ENCODE measurements around the gene TEX52.
"Not testable (repeated sequence)": the region's sequence is repeated elsewhere in the genome, so short reads cannot be mapped to it uniquely, and the experiment has no call there.

The TEX52 gene

GRCh38 chr12:2876431-2877046 is 19.7 kb upstream of the TEX52 start:
- in situ Hi-C loops (cut with HindIII; ENCODE audit: low pct_ligation_motif_present, low pct_unique_long_range_greater_than_20kb, low sequenced_read_pairs): no loop called here
- DNase-seq: peak; percentile 63

GRCh38 chr12:2868986-2869632 is 12.3 kb upstream of the TEX52 start:
- DNase-seq; in situ Hi-C loops (cut with HindIII; ENCODE audit: low pct_ligation_motif_present, low pct_unique_long_range_greater_than_20kb, low sequenced_read_pairs): not testable (repeated sequence)

- in situ Hi-C loops (cut with HindIII; ENCODE audit: low pct_ligation_motif_present, low pct_unique_long_range_greater_than_20kb, low sequenced_read_pairs): no loop called here
- DNase-seq: no peak
Observed at GRCh38 chr12:2864198-2864597, 7.4 kb upstream of the TEX52 start.

- DNase-seq; in situ Hi-C loops (cut with HindIII; ENCODE audit: low pct_ligation_motif_present, low pct_unique_long_range_greater_than_20kb, low sequenced_read_pairs): not testable (repeated sequence)
Observed at GRCh38 chr12:2863402-2863801, 6.6 kb upstream of the TEX52 start.

GRCh38 chr12:2862876-2863275 is 6.0 kb upstream of the TEX52 start:
- in situ Hi-C loops (cut with HindIII; ENCODE audit: low pct_ligation_motif_present, low pct_unique_long_range_greater_than_20kb, low sequenced_read_pairs): no loop called here
- DNase-seq: no peak

- no peak for DNase-seq
- in situ Hi-C loops (cut with HindIII; ENCODE audit: low pct_ligation_motif_present, low pct_unique_long_range_greater_than_20kb, low sequenced_read_pairs): no loop called here
Observed at GRCh38 chr12:2860170-2860569, 3.3 kb upstream of the TEX52 start.

- in situ Hi-C loops (cut with HindIII; ENCODE audit: low pct_ligation_motif_present, low pct_unique_long_range_greater_than_20kb, low sequenced_read_pairs): no loop called here
- no peak for DNase-seq
Observed at GRCh38 chr12:2858944-2859421, 2.1 kb upstream of the TEX52 start.

- in situ Hi-C loops (cut with HindIII; ENCODE audit: low pct_ligation_motif_present, low pct_unique_long_range_greater_than_20kb, low sequenced_read_pairs): no loop called here
- no peak for DNase-seq
Observed at GRCh38 chr12:2858334-2858733, 1.5 kb upstream of the TEX52 start.

- in situ Hi-C loops (cut with HindIII; ENCODE audit: low pct_ligation_motif_present, low pct_unique_long_range_greater_than_20kb, low sequenced_read_pairs): no loop called here
Observed at GRCh38 chr12:2857576-2857975, 737 bp upstream of the TEX52 start.

GRCh38 chr12:2856051-2856450 is 788 bp downstream of the TEX52 start:
- in situ Hi-C loops (cut with HindIII; ENCODE audit: low pct_ligation_motif_present, low pct_unique_long_range_greater_than_20kb, low sequenced_read_pairs): no loop called here
- DNase-seq: no peak

More at GRCh38 chr12:2857576-2857975, 737 bp upstream of the TEX52 start:
- DNase-seq: no peak

- DNase-seq: no peak
- in situ Hi-C loops (cut with HindIII; ENCODE audit: low pct_ligation_motif_present, low pct_unique_long_range_greater_than_20kb, low sequenced_read_pairs): no loop called here
Observed at GRCh38 chr12:2855546-2855945, 1.3 kb downstream of the TEX52 start.

GRCh38 chr12:2854669-2855453 is 2.0 kb downstream of the TEX52 start:
- in situ Hi-C loops (cut with HindIII; ENCODE audit: low pct_ligation_motif_present, low pct_unique_long_range_greater_than_20kb, low sequenced_read_pairs): no loop called here

GRCh38 chr12:2853626-2854025 is 3.2 kb downstream of the TEX52 start:
- DNase-seq: peak; percentile 88
- in situ Hi-C loops (cut with HindIII; ENCODE audit: low pct_ligation_motif_present, low pct_unique_long_range_greater_than_20kb, low sequenced_read_pairs): no loop called here

More at GRCh38 chr12:2854669-2855453, 2.0 kb downstream of the TEX52 start:
- no peak for DNase-seq

GRCh38 chr12:2851931-2852330 is 4.9 kb downstream of the TEX52 start:
- in situ Hi-C loops (cut with HindIII; ENCODE audit: low pct_ligation_motif_present, low pct_unique_long_range_greater_than_20kb, low sequenced_read_pairs): no loop called here
- DNase-seq: no peak

- in situ Hi-C loops (cut with HindIII; ENCODE audit: low pct_ligation_motif_present, low pct_unique_long_range_greater_than_20kb, low sequenced_read_pairs): no loop called here
- DNase-seq: no peak
Observed at GRCh38 chr12:2845280-2845679, 11.6 kb downstream of the TEX52 start.

- DNase-seq: no peak
- in situ Hi-C loops (cut with HindIII; ENCODE audit: low pct_ligation_motif_present, low pct_unique_long_range_greater_than_20kb, low sequenced_read_pairs): no loop called here
Observed at GRCh38 chr12:2844786-2845185, 12.1 kb downstream of the TEX52 start.

GRCh38 chr12:2842948-2843347 is 13.9 kb downstream of the TEX52 start:
- in situ Hi-C loops (cut with HindIII; ENCODE audit: low pct_ligation_motif_present, low pct_unique_long_range_greater_than_20kb, low sequenced_read_pairs): no loop called here
- no peak for DNase-seq

- in situ Hi-C loops (cut with HindIII; ENCODE audit: low pct_ligation_motif_present, low pct_unique_long_range_greater_than_20kb, low sequenced_read_pairs): no loop called here
- no peak for DNase-seq
Observed at GRCh38 chr12:2841056-2841650, 15.7 kb downstream of the TEX52 start.

- no peak for DNase-seq
- in situ Hi-C loops (cut with HindIII; ENCODE audit: low pct_ligation_motif_present, low pct_unique_long_range_greater_than_20kb, low sequenced_read_pairs): no loop called here
Observed at GRCh38 chr12:2836574-2836973, 20.3 kb downstream of the TEX52 start.

Measured in ACHN (cell line).